ENCODE results near the gene CALN1. TPM values are rescaled to one million over a fixed set of nuclear protein-coding genes. Genes with fewer than 3 reads are reported as not detected.
"Not testable (repeated sequence)": the region's sequence is repeated elsewhere in the genome, so short reads cannot be mapped to it uniquely, and the experiment has no call there.

Gene CALN1
- total RNA-seq = 0.17 and 2.5 TPM in 2 replicates

DNA sequence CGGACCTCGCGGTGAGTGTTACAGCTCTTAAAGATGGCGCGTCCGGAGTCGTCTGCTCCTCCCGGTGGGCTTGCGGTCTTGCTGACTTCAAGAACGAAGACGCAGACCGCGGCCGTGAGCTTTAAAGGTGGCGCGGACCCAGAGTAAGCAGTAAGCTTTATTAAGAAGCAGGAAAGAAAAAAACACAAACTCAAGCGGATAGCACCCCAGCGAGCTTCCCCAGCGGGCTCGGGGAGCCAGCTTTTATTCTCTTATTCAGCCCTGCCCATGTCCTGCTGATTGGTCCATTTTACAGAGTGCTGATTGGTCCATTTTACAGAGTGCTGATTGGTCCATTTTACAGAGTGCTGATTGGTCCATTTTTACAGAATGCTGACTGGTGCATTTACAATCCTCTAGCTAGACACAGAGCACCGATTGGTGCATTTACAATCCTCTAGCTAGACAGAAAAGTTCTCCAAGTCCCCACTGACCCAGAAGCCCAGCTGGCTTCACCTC lies at the start of gene CALN1:
Gene CALN1 (minus strand): TSS at position 218 of the 498 bp plus-strand sequence.
- not testable (repeated sequence) for DNase-seq

DNA sequence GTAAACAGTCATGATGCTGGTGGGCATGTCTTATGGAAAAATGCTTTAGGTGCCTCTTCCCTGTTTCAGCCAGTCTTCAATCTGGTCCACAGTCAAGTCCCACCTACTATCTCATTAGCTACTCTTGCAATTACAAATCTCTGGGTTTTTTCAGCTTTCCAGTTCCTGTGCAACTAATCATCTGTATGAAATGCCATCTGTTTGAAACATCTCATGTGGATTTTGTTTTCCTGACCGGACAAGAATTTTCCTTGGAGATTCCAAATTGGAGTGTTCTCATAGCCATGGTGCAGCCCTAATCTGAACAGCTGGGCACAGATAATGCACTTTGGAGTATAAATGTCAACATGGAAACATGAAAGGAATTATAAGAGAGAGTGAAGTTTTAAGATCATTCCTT lies 41.3 kb upstream of the CALN1 start:
- DNase-seq = no peak

DNA sequence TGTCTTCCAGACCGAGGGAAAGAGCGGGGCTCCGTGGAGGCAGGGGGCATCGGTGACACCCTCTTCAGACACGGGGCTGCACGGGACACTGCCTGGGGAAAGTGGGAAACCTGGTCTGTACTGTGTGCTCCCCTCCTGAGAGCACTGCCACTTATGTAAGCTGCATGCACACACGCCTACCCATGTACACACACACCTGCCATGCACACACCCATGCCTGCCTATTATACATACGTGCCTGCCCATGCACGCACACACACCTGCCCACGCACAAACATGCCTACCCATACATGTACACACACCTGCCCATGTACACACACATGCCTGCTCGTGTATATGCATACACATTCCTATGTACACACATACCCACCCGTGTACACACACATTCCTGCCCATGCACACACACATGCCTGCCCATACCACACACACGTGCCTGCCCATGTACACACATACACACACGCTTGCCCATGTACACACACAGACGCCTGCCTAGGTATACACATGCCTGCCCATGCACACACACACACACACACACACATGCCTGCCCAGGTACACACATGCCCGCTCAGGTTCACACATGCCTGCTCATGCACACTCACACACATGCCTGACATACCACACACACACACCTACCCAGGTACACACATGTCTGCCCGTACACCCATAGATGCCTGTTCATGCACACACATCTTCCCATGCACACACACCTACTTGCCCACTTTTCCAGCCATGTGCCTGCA lies 35.5 kb upstream of the CALN1 start:
- no peak for DNase-seq

DNA sequence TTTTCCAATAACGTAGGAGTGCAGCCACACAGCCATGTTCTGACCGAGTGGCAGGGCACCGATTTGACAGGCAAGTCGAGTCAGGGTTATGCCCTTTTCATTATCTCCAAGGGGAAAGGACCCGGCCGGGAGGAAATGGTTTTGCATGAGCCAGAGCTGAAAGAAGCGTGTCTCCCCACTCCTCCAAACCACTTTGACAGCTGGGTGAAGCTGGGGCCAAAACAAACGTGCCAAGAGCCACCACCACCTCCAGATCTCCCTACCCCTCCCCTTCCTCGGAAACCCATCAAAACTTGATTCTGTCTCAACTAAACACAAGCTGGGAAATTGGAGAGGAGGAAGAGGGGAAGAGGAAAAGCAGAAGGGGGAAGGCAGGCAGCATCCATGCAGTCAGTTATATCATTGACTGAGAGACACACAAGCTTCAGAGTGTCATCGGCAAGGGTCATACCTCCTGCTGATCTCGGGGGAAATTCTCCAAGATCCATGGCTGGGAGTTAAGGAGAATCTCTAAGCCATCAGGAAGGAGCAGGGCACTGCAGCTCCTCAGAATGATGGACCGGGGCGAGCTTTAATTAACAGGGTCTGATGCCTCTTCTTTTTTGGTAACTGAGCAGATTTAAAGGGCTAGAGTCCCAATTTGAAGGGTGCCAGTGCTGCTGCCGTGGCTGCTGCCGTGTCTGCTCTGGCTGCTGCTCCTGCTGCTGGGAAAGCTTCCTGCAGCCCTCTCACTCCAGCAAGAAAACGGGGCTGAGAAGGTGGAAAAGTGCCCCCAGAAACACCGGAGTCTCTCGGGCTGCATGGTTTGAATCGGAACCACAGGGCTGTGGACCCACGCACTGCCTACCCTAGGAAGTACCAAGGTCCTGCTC lies 34.7 kb upstream of the CALN1 start:
- DNase-seq = no peak

DNA sequence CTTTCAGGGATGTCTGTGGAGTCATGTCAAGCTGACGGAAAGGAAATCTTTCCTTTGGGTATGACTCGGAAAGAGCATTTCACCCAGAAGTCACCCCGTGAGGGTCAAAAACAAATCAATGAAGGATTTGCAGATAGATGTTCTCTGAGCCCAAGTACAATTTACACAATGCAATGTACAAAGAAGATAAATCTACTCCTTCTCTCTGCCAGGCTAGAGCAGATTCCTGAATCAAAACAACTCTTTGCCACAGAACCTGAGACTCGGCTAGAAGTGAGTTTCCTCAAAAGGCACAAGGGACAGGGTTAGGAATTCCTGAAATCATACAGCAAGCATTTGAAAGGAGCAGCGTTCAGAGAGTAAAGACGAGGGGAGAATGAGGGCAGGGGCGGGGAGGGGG lies 34.0 kb upstream of the CALN1 start:
- no peak for DNase-seq

DNA sequence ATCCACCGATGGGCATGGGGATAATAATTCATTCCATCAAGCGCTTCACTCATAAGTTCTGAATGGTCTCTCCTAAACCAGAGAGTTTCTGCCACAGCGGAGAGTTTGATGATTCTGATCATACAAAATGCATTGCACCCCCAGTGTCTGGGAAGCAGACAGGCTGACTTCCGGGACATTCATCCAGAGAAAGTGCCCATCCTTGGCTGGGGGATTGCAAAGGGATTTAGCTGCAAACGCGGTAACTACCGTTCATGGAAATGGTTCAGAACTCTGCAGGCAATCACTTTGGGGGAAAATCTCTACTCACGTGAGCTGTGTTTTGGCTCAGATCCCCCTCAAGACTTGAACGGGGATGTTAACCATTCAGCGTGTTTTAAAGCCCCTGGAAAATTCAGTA lies 33.4 kb upstream of the CALN1 start:
- no peak for DNase-seq

DNA sequence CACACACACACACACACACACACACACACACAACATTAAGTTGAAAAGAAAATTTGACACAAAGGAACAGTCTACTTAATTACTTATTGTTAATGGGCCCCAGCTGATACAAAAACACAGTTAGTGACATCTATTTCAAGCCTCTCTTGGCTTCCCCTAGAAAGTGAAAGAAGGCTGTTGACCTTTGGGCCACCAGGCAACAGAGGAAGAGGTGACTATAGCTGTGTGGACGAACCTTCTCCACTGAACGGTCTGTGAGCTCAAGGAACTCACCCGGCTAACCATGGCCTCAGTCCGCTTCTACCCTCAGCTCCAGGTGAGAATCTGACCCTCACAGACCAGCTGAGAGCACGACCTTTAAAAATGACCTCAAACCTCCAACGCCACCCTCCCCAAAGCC lies 32.9 kb upstream of the CALN1 start:
- no peak for DNase-seq

DNA sequence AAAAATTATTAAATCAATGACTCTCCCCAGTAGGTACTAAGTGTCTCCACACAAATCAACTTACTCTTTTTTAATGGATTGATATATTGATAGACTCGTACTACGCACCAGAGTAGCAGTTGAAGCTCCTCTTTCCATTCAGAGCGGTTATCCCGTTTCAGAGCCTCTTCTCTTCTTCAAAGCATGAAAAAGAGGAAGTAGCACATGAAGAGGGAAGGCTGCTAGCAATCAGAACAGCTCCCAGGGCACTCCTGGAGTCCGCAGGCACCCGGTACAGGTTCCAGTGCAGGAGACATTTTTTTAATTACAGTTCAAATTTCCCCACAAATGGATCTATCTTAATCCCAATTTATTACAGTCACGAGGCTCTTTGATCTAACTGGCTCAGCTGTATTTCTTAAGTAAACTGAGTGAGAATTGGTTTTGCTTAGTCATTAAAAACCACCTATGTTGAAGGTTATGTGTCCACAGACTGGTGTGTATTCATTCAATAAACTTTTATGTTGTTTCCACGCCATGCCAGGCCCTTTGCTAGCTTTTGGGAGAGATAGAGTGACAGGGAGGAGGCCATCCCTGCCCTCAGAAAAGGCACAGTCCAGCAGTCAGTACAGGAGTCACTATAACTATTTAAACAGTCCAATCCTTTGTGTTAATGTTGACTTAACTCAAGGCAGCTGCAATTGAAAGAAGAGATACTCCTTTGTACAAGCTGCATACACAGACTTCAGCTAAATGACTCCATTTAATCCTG lies 32.1 kb upstream of the CALN1 start:
- DNase-seq = no peak

DNA sequence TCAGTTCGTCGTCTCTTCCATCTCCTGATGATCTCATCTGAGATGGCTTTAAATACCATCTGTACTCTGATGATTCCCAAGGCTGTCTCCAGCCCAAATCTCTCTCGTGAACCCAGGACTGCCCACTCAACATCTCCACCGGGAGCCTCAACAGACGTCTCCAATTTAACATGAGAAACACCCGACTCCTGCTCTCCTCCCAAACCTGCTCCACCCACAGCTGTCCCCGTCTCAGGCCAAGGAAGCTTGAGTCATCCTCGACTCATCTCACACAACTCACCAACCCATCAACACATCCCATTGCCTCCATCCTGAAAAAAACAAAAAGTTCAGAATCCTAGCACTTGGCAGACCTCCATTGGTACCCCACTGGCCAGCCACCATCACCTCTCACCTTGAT lies 29.7 kb upstream of the CALN1 start:
- DNase-seq = no peak

DNA sequence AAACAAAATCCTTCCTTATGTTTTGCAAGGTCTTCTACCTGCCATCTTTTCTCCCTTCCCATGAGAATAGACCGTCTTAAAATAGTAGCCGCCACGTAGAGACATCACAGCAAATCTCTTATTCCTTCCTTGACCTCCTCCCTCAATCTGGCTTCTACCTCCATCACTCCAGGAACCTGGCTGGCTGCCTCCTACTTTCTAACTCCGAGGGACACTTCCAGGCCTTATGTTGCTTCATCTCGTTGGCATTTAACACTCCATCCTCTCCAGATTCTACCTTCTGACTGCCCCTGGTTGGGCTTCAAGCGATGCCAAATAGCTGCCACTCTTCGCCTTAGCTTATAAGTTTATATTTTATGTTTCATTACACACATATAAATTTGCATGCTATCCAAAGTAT lies 26.4 kb upstream of the CALN1 start:
- no peak for DNase-seq

DNA sequence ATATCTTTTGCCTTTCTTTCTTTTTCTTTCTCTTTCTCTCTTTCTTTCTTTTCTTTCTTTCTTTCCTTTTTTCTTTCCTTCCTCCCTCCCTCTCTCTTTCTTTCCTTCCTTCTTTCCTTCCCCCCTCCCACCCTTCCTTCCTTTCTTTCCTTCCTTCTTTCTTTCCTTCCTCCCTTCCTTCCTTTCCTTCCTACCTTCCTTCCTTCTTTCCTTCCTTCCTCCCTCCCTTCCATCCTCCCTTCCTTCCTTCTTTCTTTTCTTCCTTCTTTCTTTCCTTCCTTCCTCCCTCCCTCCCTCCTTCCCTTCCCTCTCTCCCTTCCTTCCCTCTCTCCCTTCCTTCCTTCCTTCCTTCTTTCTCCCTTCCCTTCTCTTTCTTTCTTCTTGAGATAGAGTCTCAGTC lies 25.5 kb upstream of the CALN1 start:
- no peak for DNase-seq

DNA sequence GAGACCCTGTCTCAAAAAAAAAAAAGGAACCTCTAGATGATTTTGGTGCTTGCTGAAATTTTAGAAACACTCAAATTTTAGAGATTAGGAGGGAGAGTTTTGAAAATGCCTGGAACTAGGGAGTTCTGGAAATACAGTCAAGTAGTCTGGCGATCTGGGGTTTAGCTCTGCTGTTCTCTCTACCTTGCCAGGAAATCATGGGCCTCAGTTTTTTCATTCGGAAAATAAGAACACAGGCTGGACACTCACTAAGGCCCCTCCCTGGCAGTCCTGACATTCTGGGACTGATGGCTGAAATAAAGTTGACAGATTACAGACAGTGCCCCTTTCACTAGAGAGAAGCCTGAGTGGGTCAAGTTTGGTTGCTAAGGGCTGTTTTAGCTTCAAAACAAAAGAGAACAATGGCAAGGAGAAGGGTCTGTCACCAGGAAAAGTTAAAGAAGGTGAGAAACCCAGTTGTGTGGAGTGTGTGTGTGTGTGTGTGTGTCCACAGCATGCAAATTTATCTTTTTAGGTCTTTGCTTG lies 25.0 kb upstream of the CALN1 start:
- DNase-seq = no peak

DNA sequence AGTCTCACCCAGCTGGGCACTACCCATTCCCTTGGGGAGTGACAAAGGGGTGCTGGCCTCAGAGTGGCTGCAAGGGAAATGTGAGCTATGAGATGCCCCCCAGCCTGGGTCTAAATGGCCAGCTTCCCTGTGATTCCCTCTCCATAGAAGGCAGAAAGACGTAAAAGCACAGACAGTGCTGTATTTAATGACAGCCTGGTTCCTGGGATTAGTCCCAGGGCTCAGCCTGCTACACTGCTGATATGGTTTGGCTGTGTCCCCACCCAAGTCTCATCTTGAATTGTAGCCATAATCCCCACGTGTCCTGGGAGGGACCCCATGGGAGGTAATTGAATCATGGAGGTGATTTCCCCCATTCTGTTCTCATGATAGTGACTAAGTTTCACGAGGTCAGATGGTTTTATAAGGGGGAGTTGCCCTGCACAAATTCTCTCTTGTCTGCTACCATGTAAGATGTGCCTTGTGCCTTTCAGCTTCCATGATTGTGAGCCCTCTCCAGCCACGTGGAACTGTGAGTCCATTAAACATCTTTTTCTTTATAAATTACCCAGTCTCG lies 23.9 kb upstream of the CALN1 start:
- DNase-seq = no peak

DNA sequence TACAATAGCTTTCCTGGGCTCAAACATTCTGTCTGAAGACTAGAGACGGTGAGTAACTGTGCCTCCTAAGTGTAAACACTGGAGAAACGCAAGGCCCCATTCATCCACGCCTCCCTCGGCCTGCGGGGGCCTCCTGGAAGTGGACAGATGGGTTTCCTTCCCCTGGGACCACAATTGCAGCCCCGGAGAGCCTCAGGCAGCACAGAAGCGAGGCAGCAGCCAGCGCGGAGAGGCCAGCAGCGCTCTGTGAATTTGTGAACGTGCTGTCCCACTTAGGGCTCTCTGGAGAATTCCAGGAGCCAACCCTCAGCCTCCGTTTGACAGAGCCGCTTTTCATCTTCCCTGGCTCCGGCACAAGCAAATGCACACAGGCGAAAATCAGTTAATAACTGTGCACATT lies 23.2 kb upstream of the CALN1 start:
- DNase-seq = no peak

DNA sequence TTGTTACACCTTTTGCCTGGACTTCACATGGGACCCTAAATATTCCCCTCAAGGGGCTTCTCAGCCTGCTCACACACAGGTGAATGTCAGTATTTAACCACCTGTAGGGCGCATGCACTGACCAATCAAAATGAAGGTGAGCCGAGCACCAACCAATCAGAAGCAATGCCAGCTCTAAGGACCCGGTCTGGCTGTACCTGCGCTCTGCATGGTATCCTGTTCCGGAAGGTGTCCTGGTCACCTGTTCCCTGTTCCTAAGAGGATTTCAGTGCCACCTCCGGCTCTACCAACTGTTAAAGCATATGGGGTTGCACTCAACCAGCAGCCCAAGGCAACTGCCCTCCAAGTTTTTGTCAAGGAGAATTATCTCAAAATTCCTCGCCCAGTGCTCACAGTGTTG lies 18.4 kb upstream of the CALN1 start:
- DNase-seq = no peak

DNA sequence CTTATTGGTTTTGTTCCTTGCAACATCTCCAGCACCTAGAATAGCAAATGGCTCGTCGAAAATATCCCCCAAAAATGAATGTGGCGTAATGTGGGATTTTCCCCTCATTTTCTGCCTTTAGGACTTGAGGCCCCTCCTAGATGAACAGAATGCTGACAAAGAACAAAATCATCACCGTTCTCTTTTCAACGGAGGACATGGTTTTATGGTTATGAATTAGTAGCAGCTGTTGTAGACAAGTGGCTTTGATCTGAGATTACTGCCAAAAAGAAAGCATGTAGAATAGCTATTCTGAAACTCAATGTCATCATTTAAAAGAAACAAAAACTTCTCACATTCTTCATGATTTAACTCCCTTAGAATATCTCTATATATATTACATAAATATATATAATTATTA lies 17.2 kb upstream of the CALN1 start:
- DNase-seq = no peak

DNA sequence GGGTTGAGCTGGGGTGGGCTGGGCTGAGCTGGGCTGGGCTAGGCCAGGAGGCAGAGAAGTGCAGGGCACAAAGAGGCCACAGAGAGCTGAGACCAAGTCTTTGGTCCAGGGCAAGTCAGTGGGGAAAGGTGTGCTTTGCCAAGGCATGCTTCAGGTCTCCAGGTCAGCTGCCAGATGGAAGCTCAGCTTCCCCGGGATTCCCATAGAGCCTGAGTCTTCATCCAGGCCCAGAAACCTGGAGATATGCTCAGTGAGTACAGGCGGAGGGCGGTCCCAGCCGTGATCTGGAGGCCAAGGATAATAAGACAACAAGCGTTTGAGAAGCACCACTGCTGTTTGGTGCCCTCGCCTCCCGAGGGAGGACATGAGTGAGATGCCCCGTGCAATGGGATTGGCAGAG lies 4.7 kb upstream of the CALN1 start:
- DNase-seq = no peak

DNA sequence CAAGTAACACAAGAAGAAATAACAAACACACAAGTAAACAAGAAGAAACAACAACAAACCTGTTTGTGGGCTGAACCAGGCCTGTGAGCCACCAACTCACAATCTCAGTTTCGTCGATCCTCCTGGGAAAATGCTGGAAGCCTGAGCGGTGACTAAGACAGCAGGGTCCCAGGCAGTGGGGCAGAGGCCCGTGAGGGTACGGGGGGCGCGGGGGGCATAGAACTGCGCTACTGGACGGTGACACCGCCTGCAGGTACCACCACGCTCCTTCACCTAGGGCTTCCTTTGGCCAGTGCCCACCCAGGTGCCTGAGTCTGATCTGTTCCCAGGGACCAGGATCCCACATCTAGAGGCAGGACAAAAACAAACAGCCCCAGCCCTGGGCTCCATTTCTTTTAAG lies 3.4 kb upstream of the CALN1 start:
- DNase-seq = no peak

DNA sequence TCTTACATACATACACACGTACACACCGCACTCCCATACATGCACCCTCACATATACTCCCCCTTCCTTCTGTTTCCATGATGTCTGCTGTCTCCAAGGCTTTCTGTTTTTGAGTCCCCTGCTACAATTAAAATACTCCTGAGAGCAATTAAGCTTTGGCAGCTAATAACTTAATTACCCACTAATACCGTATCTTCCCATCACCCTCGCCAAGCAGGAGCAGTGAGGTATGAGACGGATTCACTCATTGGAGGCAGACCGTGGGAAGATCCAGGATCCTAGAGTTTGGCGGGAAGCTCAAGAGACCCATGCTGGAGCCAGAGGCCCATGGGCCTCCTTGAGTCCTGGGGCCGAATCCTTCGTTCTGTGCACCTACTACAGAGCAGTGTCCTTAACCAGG lies 1.7 kb upstream of the CALN1 start:
- DNase-seq = no peak

DNA sequence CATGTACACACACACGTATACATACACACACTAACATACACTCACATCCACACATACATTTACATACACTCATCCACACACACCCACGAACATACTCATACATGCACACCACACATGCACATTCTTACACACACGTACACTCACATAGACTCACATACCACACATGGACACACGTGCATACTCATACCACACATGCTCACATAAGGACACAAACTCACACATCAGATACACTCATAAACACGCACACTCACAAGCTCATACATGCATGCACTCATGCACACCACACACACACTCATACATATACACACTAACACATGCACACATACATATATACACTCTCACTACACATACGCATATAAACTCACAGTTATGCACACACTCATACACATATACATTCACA lies 1.2 kb upstream of the CALN1 start:
- no peak for DNase-seq

DNA sequence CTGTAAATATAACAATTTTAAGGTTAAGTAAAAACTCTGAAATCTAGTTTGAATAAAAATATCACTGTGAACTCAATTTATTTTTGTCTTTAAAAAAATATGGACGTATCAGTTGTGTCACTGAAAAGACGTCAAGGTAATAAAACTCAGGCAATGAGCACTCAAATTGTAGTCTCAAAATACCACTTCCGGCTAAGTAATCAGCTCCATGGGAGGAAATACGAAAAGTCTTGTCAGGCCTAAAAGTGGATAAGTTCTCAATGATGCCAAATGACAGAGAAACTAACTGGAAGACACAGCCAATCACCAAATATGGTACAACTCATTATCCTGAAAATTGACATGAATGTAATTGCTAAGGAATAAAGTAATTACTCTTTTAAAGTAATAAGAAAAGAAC lies 719 bp downstream of the CALN1 start:
- DNase-seq = no peak

DNA sequence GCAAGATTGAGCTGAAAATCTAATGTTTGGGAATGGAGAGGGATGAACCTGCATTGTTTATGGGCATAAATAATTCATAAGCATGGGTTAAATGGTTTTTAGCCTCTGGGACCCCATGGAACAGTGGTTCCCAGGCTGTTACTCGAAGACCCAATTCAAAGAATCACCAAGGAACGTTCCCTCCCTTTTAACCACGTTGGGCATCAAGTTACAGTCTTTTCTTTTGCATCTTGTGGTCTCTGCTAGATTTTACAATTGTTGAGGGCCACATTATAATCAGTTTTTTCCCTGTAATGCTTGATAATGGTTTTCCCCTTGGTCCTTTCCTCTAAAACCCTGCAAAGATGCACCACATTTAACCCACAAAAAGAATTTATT lies 2.5 kb downstream of the CALN1 start:
- DNase-seq = no peak

Measured in dermis blood vessel endothelial cell (primary cell).